Astrocyte (in vitro differentiated cells and primary cell): ENCODE measurements around the gene GAS6.

Source experiments
- EZH2 ChIP-seq: IDR thresholded peaks from 2 replicates; pipeline ENCODE4 v1.6.1; 2012; ENCODE audit warnings: mild to moderate bottlenecking, low read length, inconsistent platforms; ENCODE audit not compliant: insufficient read depth
- TF ChIP-seq, protein P1 (sequence below): IDR thresholded peaks from 2 replicates; pipeline ENCODE4 v1.5.1; 2011; ENCODE audit warnings: low read depth, mild to moderate bottlenecking, inconsistent platforms, low read length, moderate library complexity; ENCODE audit not compliant: insufficient read depth

DNA sequence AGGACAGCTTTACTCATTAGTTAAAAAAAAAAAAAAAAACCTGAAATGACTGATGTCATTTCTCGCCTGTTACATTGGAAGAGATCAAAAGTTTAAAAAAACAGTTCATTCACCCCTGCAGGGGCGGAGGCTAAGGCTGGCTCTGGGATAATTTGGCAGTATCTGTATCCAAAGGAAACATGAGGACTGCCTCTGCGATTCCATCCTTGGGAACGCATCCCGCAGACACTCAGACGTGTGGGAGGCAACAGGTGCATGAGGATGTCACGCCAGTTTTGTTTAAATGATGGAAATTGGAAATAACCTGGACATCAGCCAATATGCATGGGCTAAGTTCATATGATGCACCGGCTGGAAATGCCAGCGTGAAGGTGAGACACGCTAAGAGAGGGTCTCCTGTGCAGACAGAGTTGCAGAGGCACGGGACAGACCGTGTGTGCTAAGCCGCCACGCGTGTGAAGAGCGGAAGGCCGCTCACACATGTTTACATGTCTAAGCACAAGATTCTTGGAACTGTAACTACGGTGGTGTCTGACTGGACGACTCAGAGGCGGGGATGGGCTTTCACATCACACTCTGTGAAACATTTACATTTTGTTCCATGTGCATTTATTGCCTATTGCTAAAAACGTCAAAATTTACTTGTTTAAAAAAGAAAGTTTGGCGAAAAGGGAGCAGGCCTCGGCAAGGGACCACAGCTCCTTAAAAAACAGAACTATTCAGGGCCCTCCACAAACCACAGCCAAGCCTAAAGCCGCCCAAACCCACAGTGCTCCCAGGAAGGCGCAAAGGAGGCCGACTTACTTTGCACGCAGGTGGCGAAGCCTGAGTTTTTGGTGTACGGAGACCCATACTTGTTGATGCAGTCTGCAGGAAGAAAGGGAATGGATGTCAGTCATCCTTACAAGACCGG lies 17.9 kb downstream of the GAS6 start:
- TF ChIP-seq, protein P1, sequence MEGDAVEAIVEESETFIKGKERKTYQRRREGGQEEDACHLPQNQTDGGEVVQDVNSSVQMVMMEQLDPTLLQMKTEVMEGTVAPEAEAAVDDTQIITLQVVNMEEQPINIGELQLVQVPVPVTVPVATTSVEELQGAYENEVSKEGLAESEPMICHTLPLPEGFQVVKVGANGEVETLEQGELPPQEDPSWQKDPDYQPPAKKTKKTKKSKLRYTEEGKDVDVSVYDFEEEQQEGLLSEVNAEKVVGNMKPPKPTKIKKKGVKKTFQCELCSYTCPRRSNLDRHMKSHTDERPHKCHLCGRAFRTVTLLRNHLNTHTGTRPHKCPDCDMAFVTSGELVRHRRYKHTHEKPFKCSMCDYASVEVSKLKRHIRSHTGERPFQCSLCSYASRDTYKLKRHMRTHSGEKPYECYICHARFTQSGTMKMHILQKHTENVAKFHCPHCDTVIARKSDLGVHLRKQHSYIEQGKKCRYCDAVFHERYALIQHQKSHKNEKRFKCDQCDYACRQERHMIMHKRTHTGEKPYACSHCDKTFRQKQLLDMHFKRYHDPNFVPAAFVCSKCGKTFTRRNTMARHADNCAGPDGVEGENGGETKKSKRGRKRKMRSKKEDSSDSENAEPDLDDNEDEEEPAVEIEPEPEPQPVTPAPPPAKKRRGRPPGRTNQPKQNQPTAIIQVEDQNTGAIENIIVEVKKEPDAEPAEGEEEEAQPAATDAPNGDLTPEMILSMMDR: no peak
- no peak for TF ChIP-seq EZH2
